Kidney epithelial cell (primary cell): Measurements from ENCODE around the gene NCOA3. TPM values are rescaled to one million over a fixed set of nuclear protein-coding genes. Genes with fewer than 3 reads are reported as not detected.

ENCODE experiments used
- DNase-seq: peaks from one replicate; pipeline ENCODE4 v3.0.0-alpha.2; 2010; ENCODE audit warnings: low read depth
- H3K27me3 ChIP-seq: 2 replicates; pipeline ENCODE4 v1.6.0; 2011; ENCODE audit warnings: low read length; ENCODE audit not compliant: control insufficient read depth, insufficient read depth
- H3K36me3 ChIP-seq: 2 replicates; pipeline ENCODE4 v1.5.1; 2011; ENCODE audit warnings: low read length; ENCODE audit not compliant: control insufficient read depth, insufficient read depth
- H3K4me3 ChIP-seq: 2 replicates; pipeline ENCODE4 v1.5.1; 2011; ENCODE audit warnings: low read depth, mild to moderate bottlenecking, control low read depth, low read length
- CTCF ChIP-seq: IDR thresholded peaks from 2 replicates; pipeline ENCODE4 v1.5.1; 2011; ENCODE audit warnings: mild to moderate bottlenecking, moderate library complexity, low read length, control low read depth, inconsistent platforms; ENCODE audit not compliant: insufficient read depth, poor library complexity, severe bottlenecking
- total RNA-seq: library from RNA; depleted of rRNA; stranded (reverse); fragments of >200 nt; gene quantifications from 2 replicates; pipeline ENCODE4 v1.2.3, GENCODE V29; 2015

Gene NCOA3
- total RNA-seq, 1 donor from 2014 or later = 27.3 TPM

GRCh38 chr20:47667086-47667485 lies 165.4 kb downstream of the NCOA3 start:
- no peaks in the 10 kb centered on the region for H3K27me3 ChIP-seq
- H3K36me3 ChIP-seq = peaks cover 2% of the 10 kb centered on the region
- no peak for TF ChIP-seq CTCF
- no peak for DNase-seq
- no peak overlapping the region for H3K4me3 ChIP-seq

- Histone ChIP-seq H3K4me3 (no peak overlapping the region), H3K27me3 (no peaks in the 10 kb centered on the region), H3K36me3 (peaks cover 2% of the 10 kb centered on the region)
- TF ChIP-seq CTCF = no peak
- no peak for DNase-seq
Observed at GRCh38 chr20:47667531-47668312, 166.0 kb downstream of the NCOA3 start.

GRCh38 chr20:47668313-47669151 lies 166.8 kb downstream of the NCOA3 start:
- no peak overlapping the region for H3K4me3 ChIP-seq
- no peak for DNase-seq
- H3K27me3 ChIP-seq = no peaks in the 10 kb centered on the region
- H3K36me3 ChIP-seq = peaks cover under 1% of the 10 kb centered on the region
- TF ChIP-seq CTCF = no peak

- Histone ChIP-seq H3K36me3 (no peaks in the 10 kb centered on the region), H3K4me3 (no peak overlapping the region), H3K27me3 (no peaks in the 10 kb centered on the region)
- no peak for TF ChIP-seq CTCF
- no peak for DNase-seq
Observed at GRCh38 chr20:47669152-47669425, 167.4 kb downstream of the NCOA3 start.

- DNase-seq = no peak
- H3K4me3 ChIP-seq = no peak overlapping the region
- H3K27me3 ChIP-seq = no peaks in the 10 kb centered on the region
- no peak for TF ChIP-seq CTCF
- H3K36me3 ChIP-seq = no peaks in the 10 kb centered on the region
Observed at GRCh38 chr20:47669489-47669888, 167.8 kb downstream of the NCOA3 start.
